Stimulated activated naive CD8-positive, alpha-beta T cell treated with anti-CD3 and anti-CD28 coated beads, Interleukin-15, Interleukin-2, amounts not matched to agents 100 U/mL and 50 U/mL, for 24 hours (primary cell): ENCODE data around the gene LPIN1.
"Not testable (repeated sequence)": the region's sequence is repeated elsewhere in the genome, so short reads cannot be mapped to it uniquely, and the experiment has no call there.

ENCODE experiments used
- ATAC-seq: fragments of 150-1000 bp; cut with Tn5 transposase; one replicate; pipeline ENCODE4 v1.10.0; 2021
- DNase-seq: peaks from one replicate; pipeline ENCODE4 v3.0.0; 2021

Gene LPIN1

DNA sequence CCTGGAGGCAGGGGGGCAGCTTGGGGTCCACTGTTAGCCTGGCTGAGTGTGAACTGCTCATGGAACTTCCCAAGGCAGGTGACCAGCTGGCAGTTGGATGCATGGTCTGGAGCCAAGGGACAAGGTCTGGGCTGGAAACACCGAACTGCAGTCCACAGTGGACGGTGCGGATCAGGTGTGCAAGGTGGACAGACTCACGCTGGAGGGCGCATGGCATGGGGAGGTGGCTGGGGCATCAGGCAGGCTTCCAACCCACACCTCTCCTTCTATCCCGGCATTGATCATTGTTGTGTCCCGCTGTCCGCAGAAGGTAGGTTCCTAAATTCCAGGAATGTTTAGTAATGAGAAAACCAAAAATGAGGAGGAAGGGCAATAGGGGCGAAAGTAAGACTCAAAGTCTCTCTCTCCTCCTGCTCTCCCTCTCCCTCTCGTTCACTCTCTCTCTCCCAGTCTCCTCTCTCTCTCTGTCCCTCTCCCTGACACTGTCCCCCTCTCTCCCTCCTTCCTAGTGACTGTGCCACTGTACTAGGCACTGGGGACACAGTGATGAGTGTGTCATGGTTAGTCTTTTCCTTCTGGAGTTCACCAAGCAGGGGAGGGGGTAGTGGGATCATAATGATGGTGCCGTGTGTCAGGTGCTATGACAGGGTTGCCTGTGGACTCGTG is 30.3 kb upstream of the LPIN1 start:
- DNase-seq = no peak
- no peak for ATAC-seq

DNA sequence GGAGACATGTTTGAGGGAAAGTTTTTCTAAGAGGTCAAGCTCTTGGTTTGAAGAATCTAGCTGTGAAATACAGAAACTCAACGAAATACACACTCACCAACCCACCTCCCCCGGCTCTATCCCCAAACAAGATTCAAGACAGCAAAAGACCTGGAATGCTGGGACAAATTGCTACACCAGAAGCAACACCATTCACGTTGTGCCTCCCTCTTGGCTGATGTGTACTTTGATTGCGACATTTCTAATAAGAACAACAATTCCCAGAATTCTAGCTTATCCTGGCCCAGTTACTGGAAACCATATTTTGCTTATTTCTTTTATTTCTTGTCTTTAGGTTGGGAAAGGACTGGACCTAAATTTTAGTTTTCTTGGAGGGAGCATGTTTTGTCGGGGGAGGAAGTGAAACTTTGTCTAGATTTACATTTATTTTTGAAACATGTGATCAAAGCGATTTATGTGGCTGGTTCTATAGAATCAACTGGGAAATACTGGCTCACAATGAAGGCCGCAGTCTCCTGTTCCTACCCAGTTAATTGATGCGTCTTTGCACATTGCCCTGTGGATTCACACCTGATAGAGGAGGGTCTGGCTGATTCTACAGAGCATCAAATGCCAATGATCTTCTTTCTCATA is 29.6 kb upstream of the LPIN1 start:
- DNase-seq = no peak
- no peak for ATAC-seq

DNA sequence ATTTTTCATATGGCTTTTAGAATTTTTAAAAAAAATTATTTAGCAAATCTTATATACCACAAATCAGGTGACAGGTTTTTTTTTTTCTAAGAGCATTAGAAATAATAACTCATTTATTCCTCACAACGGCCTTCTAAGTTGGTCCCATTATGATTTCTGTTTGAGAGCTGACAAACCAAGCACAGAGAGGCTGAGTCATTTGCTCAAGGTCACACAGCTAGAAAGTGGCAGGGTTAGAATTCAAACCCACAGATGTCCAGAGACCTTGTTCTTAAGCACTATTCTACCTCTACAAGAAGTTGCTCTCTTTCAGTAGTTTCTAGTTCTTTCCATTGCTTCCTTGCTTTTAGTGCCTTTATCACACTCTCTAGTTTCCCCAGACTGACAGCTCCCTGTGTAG is 28.8 kb upstream of the LPIN1 start:
- no peak for DNase-seq

DNA sequence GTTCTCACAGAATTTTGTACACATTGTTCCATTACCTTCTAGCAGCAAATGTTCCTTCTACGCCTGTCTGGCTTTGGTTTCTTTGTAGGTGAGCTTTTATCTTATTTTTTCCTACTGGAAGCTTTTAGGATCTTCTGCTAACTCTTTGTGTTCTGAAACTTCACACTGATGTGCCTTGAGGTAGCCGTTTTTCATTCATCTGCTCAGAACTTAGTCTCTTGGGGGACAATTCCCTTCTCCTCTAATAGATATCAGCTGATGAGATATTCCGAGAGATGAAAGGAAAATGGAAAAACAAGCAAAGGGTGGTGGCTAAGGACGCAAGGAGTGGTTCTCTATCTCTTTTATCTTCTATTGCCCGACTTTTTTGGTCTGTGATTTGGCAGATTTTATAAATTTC is 27.8 kb upstream of the LPIN1 start:
- DNase-seq (no peak), ATAC-seq (no peak)

More for the DNA sequence above, 28.8 kb upstream of the LPIN1 start:
- ATAC-seq = no peak

DNA sequence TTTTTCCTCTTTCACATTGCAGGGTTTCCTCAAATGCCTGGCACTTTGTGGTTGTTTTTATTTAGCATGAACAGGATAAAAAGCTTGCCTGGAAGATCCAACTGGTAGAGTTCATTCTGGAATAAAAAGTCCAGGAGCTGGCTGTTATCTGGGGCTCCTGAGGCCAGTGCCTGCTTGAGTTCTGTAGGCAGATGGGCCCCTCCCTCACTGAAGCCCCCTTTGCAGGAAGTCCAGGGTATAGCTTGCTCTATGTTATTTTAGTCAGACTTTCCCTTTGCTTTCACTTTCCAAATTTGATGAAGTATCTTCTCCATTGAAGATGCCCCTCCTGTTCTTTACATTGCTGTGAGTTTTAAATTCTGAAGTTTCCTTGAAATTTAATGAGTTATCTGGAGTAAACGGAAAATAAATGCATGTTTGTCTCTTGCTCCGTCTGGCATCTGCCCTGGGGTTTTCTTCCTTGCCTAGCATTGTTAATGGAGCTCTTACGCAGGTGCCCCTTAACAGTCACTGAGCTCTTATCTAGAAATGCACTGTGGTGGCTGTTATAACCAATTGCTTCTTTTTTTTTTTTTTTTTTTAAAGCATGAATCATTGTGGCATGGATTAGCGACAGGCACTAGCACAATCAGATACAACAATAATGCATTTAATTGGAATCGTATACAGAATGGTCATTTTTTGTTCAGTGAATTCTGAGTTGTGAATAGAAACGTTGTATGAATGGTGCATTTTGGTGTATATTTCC is 27.0 kb upstream of the LPIN1 start:
- DNase-seq (no peak), ATAC-seq (peak; percentile 34)

DNA sequence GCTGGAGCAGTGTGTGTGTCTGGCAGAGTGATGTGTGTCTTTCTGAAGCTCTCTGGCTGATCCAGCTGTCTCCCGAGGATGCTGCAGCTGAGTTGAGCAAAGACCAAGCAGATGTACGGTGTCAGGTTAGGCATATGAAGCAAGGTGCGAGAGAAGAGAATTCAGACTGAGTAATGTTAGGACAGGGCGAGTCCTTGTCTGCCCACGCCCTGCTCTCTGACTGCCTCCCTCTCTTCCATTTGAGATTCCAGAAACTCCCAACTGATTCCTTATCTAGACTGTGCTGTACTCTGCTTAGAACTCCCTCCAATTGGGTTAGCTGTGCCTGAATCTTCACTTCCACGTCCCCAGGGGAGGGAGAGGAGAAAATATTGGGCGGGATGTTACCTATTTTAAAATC is 25.7 kb upstream of the LPIN1 start:
- DNase-seq = no peak
- no peak for ATAC-seq

DNA sequence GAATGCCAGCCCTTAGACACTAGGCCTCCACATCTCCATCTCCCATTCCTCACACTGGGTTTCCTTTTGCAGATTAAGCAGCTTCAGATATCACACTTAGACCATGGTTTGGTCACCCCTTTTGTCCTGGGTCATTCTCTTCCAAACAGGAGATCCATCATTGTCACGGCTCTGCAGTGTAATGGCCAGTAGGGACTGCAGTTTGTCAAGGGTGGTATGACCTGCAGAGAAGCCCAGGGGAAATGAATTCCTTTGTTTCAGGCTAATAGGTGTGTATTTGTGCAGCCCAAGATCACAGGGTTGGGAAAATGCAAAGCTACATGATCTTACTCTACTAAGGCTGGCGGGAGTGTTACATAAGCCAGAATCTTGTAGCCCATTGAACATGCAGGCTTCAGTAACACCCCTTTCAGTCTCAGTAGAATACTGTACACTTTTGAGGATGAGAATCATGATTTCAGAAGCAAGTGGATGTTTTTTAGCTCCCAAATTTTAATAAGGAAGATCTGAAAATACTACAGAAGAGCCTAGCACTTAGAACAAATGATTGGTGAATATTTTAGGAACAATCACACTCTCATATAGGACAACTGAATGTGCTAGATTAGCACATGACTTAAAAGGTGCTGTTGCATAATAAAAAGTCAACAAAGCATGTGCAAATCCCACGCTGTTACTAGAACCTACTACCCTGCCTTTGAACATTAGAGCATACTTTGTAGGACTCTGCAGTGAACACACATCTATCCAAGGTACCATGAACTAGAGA is 24.0 kb upstream of the LPIN1 start:
- DNase-seq (no peak), ATAC-seq (no peak)

GRCh38 chr2:11723061-11723371 is 23.4 kb upstream of the LPIN1 start:
- ATAC-seq (no peak), DNase-seq (no peak)

DNA sequence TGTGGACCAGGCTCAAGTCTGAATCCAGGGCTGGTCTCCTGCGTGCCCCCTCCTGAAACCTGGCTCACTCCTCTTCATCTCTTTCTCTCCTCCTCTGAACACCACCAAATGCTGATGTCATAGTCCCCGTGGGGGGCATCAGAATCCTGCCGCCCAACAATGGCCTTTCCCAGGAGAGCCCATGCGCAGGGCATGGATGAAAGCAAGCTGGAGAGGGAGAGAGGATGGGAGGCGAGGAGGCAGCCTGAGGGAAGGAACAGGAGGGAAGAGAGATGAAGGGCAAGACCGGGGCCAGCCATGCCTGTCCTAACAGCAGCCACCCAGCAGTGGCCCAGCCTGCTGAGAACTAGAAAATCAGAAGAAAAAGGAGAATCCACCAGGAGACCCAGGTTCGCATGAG is 22.3 kb upstream of the LPIN1 start:
- DNase-seq (no peak), ATAC-seq (no peak)

DNA sequence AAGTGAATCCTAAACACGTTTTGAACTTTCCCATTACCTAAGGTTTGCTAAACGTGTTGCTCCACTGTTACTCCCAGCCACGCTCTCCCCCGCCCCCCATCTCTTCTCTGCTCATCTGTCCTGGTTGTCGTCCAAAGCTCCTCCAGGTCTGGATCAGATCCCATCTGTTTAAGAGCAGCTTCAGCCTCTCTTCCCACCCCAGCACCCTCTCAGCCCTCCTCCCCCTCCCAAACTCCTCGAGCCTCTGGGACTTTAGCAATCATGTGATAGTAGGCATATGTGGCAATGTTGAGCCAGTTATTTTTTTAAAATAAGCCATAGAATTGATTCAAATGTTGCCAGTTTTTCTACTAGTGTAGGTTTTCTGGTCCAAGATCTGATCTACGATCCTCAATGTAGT is 20.0 kb upstream of the LPIN1 start:
- no peak for DNase-seq
- no peak for ATAC-seq

GRCh38 chr2:11729362-11730212 is 16.8 kb upstream of the LPIN1 start:
- no peak for ATAC-seq
- no peak for DNase-seq

DNA sequence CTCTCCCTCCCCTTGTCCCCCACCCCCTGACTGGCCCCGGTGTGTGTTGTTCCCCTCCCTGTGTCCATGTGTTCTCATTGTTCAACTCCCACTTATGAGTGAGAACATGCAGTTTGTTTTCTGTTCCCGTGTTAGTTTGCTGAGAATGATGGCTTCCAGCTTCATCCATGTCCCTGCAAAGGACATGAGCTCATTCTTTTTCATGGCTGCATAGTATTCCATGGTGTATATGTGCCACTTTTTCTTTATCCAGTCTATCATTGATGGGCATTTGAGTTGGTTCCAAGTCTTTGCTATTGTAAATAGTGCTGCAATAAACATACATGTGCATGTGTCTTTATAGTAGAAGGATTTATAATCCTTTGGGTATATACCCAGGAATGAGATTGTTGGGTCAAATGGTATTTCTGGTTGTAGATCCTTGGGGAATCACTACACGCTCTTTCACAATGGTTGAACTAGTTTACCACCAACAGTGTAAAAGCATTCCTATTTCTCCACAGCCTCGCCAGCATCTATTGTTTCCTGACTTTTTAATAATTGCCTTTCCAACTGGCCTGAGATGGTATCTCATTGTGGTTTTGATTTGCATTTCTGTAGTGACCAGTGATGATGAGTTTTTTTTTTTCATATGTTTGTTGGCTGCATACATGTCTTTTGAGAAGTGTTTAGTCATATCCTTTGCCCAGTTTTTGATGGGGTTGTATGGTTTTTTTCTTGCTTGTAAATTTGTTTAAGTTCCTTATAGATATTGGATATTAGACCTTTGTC is 15.0 kb upstream of the LPIN1 start:
- DNase-seq, ATAC-seq: not testable (repeated sequence)

DNA sequence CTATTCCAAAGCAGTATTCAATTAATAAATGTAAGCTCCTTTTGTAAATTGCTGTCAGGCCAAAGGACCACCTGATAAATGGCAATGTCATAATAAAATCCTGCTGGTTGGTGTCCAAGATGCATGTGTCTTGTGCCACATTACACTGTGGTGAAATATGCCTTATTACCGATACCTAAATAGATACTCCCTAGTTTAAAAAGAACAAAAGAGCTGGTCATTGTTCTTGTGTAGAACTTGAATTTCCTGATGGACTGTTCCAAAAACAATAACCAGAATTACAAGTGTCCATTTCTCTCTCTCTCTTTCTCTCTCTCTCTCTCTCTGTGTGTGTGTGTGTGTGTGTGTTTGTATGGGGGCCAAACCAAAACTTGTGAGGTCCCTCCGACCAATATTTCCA is 13.8 kb upstream of the LPIN1 start:
- DNase-seq (no peak), ATAC-seq (no peak)

DNA sequence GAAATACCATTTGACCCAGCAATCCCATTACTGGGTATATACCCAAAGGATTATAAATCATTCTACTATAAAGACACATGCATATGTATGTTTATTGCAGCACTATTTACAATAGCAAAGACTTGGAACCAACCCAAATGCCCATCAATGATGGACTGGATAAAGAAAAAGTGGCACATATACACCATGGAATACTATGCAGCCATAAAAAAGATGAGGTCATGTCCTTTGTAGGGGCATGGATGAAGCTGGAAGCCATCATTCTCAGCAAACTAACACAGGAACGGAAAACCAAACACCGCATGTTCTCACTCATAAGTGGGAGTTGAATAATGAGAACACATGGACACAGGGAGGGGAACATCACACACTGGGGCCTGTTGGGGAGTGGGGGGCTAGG is 8.6 kb upstream of the LPIN1 start:
- not testable (repeated sequence) for DNase-seq, ATAC-seq

DNA sequence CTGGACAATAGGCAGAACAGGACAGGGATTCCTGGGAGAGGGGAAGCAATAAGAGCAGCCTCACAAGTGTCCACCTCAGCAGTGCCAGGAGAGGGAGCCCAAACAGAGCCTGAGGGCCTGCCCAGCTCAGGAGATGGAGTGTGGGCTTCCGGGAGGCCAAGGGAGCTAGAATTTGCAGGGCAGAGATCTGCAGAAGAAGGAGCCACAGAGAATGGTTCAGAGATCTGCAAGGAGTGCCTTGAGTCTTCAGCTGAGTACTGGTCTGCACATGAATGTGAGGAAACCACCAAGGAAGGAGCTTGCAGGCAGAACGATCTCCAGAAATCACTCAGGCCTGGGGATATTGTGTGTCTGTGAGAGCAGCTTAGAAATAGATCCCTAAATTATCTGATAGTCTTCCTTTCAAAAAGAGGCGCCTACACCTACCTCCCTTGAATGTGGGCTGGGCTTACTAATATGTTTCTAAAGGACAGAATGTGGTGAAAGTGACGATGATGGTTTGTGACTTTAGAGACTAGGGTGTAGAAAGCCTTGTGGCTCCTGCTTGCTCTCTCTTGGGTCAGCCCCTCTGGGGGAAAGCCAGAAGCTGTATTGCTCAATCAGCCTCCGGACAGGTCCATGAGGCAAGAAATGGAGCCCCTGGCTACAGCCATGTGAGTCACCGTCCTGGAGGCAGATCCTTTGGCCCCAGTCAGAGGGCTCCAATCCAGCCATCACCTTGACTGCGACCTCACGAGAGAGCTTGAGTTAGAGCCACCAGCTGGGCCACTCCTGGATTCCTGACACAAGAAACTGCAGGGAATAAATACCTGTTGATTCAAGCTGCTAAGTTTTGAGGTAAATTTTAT is 7.6 kb upstream of the LPIN1 start:
- DNase-seq = no peak
- peak; percentile 72 for ATAC-seq

DNA sequence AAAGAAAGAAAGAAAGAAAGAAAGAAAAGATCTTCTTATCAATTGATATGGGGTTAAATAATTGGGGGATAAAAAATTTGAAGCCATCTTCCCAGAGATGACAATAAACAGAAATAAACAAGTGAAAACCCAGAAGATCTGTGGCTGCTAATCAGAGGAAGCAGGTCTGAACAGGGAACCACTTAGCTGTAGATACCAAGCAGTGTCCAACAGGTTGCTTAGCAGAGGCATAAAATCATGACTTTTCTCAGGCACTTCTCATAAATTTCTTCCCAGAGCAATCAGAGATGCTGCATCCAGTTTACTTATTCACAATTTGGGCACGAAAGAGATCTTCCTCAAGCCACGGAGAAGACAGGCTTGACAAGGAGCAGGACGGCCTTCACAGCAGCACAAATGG is 5.7 kb upstream of the LPIN1 start:
- ATAC-seq (no peak), DNase-seq (no peak)

DNA sequence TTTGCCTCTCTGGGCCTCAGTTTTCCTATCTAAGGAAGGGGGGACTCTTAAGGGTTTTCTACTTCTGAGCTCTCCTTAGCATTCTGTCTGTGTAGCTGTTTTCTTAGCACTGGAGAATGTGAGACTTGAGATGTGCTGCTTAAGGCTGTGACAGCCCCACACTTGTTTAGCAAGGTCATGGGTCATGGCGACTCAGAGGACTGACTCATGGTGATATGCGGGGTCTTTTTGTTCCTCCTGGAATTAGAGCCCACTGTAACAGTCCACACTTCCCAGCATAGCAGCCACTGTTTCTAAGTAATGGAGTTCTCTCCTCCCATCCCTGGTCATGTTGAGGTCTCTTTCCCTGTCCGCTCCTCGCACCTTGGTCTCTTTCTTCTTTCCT is 4.1 kb upstream of the LPIN1 start:
- no peak for DNase-seq
- ATAC-seq = no peak

- no peak for DNase-seq
- no peak for ATAC-seq
Measured at GRCh38 chr2:11742702-11743357, 3.6 kb upstream of the LPIN1 start.

- DNase-seq = no peak
Measured at GRCh38 chr2:11743366-11743765, 3.1 kb upstream of the LPIN1 start.

More at GRCh38 chr2:11743366-11743765, 3.1 kb upstream of the LPIN1 start:
- ATAC-seq = no peak
